Epithelial cell of esophagus (primary cell): Measurements from ENCODE around the gene ADAMTS2.

Experiments used
- DNase-seq: peaks from one replicate; pipeline ENCODE4 v3.0.0; 2010; ENCODE audit warnings: low read depth
- H3K4me3 ChIP-seq: 2 replicates; pipeline ENCODE4 v1.5.1; 2011; ENCODE audit warnings: mild to moderate bottlenecking, low read length, control low read depth
- CTCF ChIP-seq: IDR thresholded peaks from 2 replicates; pipeline ENCODE4 v1.5.1; 2011; ENCODE audit warnings: low read depth, mild to moderate bottlenecking, low read length, control low read depth, inconsistent platforms; ENCODE audit not compliant: insufficient read depth; ENCODE audit errors: missing control alignments

The ADAMTS2 gene

GRCh38 chr5:179177711-179178575 is 167.3 kb downstream of the ADAMTS2 start:
- DNase-seq: no peak
- TF ChIP-seq CTCF: no peak
- H3K4me3 ChIP-seq: no peak overlapping the region

- DNase-seq: no peak
- TF ChIP-seq CTCF: no peak
- no peak overlapping the region for H3K4me3 ChIP-seq
Observed at GRCh38 chr5:179176571-179177230, 168.6 kb downstream of the ADAMTS2 start.

- no peak for TF ChIP-seq CTCF
- no peak for DNase-seq
- no peak overlapping the region for H3K4me3 ChIP-seq
Observed at GRCh38 chr5:179176166-179176565, 169.1 kb downstream of the ADAMTS2 start.

- TF ChIP-seq CTCF: no peak
- DNase-seq: no peak
Observed at GRCh38 chr5:179171816-179172745, 173.2 kb downstream of the ADAMTS2 start.

GRCh38 chr5:179171251-179171815 is 173.9 kb downstream of the ADAMTS2 start:
- H3K4me3 ChIP-seq: no peak overlapping the region
- DNase-seq: no peak
- TF ChIP-seq CTCF: no peak

More at GRCh38 chr5:179171816-179172745, 173.2 kb downstream of the ADAMTS2 start:
- no peak overlapping the region for H3K4me3 ChIP-seq

- no peak for DNase-seq
Observed at GRCh38 chr5:179170606-179171005, 174.7 kb downstream of the ADAMTS2 start.

More at GRCh38 chr5:179170606-179171005, 174.7 kb downstream of the ADAMTS2 start:
- H3K4me3 ChIP-seq: no peak overlapping the region
- no peak for TF ChIP-seq CTCF
